Left cardiac atrium (tissue), 4 donors: ENCODE measurements around the gene CABCOCO1. TPM values are rescaled to one million over a fixed set of nuclear protein-coding genes. Genes with fewer than 3 reads are reported as not detected.
A peak's percentile ranks its signal among the peaks of the same experiment; 100 is the strongest.
"Not testable (repeated sequence)": the region's sequence is repeated elsewhere in the genome, so short reads cannot be mapped to it uniquely, and the experiment has no call there.

Source experiments
- ATAC-seq, 2 donors: fragments of 200-7000 bp; cut with Tn5 transposase; one replicate each; pipeline ENCODE4 v1.9.1; 2020; ENCODE audit warnings: mild to moderate bottlenecking in 2 of 2, moderate library complexity in 2 of 2
- DNase-seq: peaks from one replicate; pipeline ENCODE4 v3.0.0-alpha.2; 2020
- intact Hi-C, 2 donors: fragments of 100-400 bp; cut with DNase I; formaldehyde crosslinking; loops; one replicate each; pipeline versions ENCODE4 v1.14.1 to v1.15.1; 2022 to 2023
- total RNA-seq, 2 donors: library from RNA; stranded (reverse); fragmentation: NEBNext Ultra II Directional; extraction: Animal tissue kit (Norgen Biotek cat#: 25700); gene quantifications; one replicate each; pipeline ENCODE4 v1.2.1, GENCODE V29; 2021
- donor health status: DM: no; HTN: yes; CAD: no.
- donor health status: DM: no; HTN: yes; CAD: no; lungs with severe emphysema.
- donor health status: DM: yes; HTN: yes; CAD: no.
- donor health status: Dilated cardiomyopathy.

CABCOCO1 gene
- total RNA-seq, 2 donors from 2014 or later = not detected

DNA sequence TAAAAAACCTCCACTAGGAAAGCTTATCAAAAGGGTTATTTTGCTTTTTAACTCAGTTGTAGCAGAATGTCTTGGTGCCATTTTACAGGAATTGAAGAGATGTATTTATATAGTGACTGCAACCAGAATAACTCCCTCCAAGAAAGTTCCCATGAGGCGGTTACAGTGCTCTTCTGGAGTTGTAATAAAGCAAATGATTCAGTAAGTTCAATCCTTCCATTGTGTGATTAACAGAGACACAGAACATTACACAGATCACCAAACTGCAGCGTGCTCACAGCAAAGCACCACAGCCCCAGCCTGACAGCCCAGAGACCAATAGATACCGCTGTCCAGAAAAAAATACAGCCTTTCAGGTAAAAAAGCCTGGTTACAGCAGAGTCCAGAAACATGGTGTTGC, 21.9 kb upstream of the CABCOCO1 start:
- intact Hi-C loops = no loop called here
- ATAC-seq (no peak), DNase-seq (no peak)

DNA sequence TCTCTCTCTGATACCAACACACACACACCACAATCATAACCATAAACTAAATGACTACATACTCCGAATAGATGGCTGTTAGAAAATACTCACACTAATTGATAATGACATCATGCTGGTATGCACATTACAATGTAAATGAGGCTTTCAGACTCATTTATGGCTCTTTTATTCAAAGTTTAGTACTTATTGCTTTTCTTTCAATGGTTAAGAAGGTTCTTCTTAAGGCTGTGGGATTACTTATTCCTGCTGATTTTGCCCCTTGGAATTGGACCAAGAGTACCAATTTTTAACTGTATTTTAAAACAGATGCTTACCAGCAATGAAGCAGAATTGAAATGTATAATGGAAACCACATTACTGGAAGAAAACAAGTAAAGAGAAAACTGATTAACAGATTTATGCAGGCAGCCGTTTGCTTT, 20.6 kb upstream of the CABCOCO1 start:
- intact Hi-C loops = no loop called here
- ATAC-seq = no peak
- DNase-seq = no peak

DNA sequence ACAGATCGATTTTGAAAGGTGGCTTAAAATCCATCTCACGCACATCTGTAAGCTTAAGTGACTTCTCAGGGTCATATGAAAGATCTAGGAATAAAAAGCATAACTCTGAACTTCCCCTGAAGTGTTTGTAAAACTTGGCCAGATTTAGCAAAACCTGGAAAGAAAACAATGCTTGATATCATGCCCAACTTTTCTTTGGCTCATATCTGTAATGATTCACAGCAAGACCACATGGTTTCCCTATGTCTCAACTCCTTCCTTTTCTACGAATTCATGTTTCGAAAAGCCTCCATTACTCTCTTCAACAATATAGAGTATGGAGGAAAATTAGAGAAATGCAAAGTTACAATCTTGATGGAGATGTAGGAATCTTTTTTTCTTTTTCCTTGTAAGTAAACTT, 20.1 kb upstream of the CABCOCO1 start:
- no peak for DNase-seq
- intact Hi-C loops = no loop called here
- peak; percentile 12 to 89 for ATAC-seq

DNA sequence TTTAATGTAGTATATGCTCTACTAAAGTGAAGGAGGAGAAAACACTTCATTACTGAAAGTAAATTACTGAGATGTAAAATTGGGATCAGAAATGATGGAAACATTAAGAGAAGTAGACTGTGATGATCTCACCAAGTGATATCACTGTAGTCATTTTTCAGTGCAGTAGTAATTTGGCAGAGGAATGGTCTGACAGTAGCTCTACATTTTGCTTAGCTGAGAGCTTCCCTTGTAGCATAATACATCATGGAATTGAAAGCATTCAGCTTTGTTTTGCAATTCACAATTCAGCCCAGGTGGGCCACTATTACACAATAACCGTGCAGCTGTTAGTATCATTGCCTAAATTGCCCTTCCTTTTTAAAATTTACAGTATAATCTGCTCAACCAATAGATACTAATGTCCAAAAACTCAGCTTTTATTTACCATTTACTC, 19.4 kb upstream of the CABCOCO1 start:
- ATAC-seq (peak in 1 of 2 donors; percentile 94), DNase-seq (no peak)
- intact Hi-C loops = no loop called here

DNA sequence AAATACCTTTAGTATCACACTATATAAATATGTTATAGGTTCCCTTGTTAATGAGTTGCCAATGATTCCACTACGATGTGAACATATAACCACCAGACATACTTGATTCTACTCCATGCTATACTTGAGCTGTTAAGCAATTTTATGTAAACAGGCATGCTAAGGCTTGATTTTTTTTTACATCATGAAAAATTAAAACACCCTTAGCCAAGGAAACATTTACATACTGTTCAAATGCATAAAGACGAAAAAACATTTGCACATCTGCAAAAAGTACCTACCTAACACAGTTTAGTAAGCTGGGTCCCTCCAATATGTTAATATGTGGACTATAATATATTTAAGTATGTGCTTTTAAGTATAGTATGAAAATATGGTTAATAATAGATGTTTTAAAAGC, 9.0 kb upstream of the CABCOCO1 start:
- DNase-seq (no peak), ATAC-seq (no peak)
- intact Hi-C loops = no loop called here

DNA sequence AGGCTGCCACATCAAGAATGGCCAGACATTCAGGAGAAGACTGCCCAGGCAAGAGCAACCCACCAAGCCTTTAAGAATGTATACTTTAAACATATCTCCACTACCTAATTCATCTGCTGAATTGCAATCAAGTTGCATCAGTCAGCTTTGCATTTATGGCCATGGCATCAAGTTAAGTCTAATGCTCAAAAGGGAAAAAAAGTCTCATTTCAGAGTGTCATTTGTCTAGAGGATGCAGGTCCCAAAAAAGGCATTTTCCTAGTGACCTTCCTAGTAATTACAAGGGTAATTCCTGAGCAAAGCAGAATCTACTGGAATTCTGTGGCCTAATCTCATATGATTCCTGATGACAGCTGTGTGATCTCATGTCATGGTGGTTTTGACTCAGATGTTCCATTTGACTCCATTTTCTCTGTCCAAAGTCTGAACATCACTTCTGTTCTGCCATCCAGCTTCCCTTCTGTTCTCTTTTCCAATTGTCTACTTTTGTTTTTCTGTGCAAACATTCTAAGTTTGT, 7.3 kb upstream of the CABCOCO1 start:
- intact Hi-C loops = no loop called here
- ATAC-seq (no peak), DNase-seq (no peak)

DNA sequence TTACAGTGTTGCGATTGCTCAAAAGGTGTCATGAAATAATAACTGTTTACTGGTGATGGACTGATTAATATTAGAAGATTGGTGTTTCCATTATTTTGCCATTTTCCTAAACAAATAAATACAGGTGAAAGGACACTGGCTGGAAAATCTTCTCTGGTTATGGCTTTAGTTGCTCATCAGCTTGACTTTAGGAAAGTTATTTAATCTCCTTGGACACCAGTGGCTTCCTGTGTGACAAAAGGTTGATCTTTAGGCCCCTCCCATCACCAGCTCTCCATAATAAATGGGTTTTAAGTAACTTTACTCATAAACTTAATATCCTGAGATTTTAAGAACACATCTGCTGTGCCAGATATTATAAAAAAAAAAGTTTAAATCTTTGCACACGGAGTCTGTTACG, 737 bp downstream of the CABCOCO1 start:
- intact Hi-C loops = no loop called here
- ATAC-seq = no peak

DNA sequence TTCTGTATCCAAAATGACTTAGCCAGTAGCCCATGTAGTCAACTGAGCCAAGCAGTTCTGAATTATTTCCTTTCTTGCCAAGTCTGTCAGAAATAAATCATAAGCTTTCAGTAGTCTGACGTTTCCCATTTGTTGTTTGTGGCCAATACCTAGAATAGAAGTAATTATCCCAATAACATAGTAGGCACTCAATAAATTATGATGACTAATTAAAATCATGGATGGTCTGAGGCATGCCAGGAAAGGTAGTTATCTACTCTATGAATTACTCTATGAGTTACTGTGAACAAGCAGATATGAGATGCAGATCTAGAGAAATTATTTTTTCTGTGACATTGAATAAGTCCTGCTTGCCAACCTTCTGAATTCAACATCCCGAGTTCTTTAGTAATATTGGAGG, 2.3 kb downstream of the CABCOCO1 start:
- DNase-seq (no peak), ATAC-seq (no peak)
- intact Hi-C loops = no loop called here

More for the DNA sequence above, 737 bp downstream of the CABCOCO1 start:
- DNase-seq = no peak

DNA sequence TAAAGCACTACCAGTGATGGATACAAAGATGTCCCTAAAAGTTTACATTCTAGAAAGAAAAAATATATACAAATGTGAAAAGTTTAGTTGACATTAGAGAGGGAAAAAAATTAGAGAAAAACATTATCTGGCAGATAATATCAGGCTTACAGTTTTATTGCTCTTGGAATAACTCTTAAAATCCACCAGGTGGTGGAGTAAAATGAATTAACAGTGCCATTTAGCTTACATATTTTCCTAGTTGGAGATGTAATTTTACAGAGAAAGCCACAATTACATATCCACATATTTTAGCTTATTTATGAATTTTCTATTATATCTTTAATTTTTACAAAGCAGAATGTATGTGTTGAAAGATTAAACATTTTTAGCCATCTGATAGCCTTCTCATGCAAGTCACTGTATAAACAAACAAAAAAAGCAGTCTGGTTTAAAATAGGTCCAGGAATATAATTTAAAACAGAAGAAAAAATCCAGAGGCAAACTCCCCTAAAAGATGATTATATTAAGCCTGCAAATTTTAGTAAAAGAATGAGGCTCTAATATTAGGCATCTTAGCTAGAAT, 6.5 kb downstream of the CABCOCO1 start:
- intact Hi-C loops = no loop called here
- ATAC-seq = no peak
- no peak for DNase-seq

DNA sequence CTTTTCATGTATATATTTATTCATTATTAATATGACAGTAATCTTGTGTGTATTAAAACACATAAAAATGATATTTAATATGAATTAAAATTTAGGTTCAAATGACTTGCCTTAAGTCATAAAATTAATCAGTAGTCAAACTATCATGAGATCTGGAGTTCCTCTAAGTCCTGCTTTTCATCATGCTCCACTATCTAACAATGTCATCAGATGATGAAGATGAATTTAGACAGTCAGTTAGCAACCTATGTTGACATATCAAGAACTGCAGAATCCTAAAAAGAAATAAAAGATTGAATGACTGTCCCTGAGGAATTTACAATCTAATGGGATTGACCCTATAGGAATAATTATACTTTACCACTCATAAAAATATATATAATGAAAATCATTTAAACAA, 7.1 kb downstream of the CABCOCO1 start:
- ATAC-seq (no peak), DNase-seq (no peak)
- intact Hi-C loops = no loop called here

DNA sequence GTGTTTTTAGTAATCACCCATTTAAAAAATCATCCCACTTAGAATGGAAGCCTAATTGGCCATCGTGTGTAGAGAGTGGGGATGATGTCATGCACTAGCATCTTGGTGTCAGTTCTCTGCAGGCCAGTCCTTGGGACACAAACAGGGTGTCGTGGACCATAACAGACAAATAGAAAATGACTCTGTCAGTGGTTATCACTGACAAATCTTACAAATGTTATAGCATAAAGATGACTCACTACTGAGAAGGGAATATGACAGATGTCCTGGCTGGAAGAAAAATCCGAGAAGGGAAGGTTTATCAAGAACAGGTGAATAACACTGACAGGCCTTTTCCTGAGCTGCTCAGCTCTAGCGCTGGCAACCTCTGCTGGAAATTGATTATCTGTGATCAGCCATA, 10.6 kb downstream of the CABCOCO1 start:
- intact Hi-C loops = no loop called here
- ATAC-seq = no peak
- no peak for DNase-seq

DNA sequence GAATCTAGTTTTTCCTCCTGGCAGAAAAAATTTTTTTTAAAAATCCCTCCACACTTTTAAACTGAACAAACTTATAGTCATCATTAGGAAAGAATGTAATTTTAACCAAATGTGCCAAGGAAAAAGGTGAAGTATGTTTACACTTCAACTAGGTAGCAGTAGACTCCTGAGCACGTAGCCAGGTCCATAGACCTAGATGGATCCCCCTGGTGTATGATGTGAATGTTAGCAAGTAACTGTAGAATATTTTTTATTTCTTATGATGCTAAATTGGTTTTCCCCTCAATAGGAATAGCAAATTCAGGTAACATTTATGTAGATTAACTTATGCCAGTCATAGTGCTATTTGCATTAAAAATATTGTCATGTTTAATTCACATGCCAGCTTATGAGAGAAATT, 19.6 kb downstream of the CABCOCO1 start:
- DNase-seq (no peak), ATAC-seq (no peak)
- intact Hi-C loops = no loop called here

DNA sequence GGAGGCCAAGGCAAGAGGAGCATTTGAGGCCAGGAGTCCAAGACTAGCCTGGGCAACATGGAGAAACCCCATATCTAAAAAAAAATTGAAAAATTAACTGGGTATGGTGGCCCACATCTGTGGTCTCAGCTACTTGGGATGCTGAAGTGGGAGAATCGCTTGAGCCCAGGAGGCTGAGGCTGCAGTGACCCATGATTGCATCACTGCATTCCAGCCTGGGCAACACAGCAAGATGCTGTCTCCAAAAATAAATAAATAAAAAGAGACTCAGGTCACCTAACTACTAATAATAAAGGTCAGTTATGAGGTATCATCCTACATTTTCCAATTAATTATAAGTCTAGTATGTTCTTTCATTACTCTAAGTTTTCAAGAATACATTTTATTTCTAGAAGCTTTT, 20.6 kb downstream of the CABCOCO1 start:
- intact Hi-C loops = no loop called here
- no peak for ATAC-seq
- no peak for DNase-seq

DNA sequence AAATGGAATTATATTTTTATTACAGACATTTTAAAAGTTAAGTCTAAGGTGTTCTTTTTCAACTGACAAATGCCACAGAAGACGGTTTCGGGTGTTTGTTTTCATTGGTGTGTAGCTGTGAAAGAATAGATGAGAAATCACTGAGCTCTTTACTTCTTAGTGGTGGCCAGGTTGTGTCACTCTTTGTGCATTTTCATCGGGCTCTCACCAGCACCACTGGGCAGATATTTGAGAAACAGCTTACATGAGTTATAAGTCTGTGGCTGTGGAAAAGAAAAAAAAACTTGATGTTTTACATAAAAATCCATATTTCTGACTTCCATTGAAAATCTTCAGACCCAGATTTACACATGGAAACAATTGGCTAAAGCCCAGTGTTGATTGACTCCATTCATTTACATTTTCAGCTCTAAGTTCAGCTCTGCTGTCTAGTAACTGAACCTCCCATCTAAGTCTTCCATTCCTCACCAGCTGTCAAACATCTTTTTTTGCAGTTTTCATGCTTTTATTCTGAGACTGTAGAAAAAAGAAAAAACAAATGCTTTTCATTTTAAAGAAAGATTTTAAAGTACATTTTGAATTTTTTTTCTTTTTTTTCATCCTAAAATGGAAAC, 22.3 kb downstream of the CABCOCO1 start:
- ATAC-seq = no peak
- intact Hi-C loops = no loop called here
- no peak for DNase-seq

DNA sequence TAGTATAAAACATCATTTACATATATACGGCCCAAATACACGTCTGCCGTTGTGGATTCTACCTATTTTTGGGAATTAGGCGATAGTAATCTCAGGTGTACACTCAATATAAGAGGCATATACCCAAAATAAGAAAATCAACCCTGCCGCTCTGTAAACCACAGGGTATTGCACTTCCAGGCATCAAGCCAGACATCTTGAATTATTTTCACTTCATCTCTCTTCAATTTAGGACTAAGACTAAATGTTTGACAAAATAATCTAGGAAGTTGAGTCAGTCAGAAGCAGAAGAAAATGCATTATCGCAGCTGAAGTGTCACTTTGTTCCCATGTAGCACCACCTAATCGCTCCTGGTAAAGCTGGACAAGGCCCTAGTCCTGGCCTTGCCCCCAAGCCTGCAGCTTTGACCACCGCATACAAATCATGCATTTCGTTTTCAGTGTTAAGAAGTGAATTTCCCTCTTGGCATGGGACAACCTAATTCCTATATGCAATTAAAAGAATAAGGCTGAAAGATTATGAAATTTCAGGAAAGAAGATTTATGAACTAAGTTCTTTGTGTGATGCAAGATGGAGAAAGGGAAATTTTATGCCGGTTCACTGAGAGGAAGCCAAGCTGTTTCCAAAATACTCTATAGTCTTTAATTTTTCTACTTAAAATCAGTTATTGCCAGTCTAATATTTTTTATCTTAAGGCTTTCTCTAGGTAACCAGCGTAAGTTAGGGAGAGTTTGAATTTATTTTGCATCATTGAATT, 26.0 kb downstream of the CABCOCO1 start:
- intact Hi-C loops = no loop called here
- DNase-seq = no peak
- ATAC-seq = no peak

DNA sequence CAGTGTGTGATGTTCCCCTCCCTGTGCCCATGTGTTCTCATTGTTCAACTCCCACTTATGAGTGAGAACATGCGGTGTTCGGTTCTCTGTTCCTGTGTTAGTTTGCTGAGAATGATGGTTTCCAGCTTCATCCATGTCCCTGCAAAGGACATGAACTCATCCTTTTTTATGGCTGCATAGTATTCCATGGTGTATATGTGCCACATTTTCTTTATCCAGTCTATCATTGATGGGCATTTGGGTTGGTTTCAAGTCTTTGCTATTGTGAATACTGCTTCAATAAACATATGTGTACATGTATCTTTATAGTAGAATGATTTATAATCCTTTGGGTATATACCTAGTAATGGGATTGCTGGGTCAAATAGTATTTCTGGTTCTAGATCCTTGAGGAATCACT, 28.9 kb downstream of the CABCOCO1 start:
- intact Hi-C loops, ATAC-seq, DNase-seq: not testable (repeated sequence)

DNA sequence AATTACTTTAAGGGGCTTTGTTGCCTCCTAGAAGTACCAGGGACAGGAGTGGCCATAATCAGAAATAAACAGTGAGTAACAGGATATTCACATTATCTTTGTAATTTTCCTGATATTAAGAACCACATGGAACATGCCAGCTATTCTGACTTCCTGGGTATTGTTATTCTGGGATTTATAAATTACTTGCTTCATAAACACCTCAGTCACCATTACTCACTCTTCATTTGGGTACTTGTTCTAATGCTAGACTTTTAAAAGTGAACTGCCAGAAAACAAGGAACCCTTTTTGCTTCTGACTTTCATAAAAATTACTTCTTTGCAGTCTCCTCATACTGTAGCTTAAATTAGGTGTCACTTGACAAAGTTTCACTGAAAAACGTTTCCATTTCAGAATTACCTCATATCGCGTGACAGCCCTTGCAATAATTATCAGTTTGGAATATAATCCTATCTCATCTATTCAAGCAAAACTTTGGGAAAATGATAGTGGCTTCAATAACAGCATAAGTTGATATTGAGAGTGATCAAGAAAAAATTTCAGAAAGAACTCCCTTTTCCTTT, 29.8 kb downstream of the CABCOCO1 start:
- DNase-seq (no peak), ATAC-seq (no peak)
- intact Hi-C loops = no loop called here

DNA sequence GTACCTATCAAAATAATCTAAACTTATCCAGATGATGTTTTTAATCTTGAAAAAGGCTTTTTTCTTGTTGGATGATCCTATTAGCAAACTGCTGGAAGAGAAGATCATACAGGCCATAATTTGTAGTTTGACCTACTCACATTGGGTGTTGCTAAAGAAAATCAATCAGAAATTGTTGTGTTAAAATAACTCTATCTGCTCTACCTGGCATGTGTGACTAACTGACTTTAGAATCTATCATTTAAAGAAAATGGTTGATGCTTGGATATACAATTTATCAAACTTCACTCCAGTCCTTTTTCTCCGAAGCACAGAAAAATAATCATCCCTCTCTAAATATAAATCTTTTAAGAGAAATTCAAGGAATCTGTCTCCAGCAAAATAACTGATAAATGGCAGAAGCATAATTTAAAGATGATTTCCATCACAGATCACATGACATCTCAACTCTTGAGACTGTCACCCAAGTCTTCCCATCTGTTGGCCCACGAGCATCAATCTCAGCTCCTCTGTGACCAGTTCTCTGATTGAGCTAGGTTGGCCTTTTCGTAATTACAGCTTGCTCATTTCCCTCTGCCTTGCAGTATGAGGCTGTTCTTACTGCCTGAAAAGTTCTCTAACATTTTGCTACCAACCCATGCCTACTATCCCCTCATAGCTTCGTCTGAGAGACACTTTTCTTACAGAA, 36.4 kb downstream of the CABCOCO1 start:
- intact Hi-C loops = no loop called here
- DNase-seq (no peak), ATAC-seq (no peak)

DNA sequence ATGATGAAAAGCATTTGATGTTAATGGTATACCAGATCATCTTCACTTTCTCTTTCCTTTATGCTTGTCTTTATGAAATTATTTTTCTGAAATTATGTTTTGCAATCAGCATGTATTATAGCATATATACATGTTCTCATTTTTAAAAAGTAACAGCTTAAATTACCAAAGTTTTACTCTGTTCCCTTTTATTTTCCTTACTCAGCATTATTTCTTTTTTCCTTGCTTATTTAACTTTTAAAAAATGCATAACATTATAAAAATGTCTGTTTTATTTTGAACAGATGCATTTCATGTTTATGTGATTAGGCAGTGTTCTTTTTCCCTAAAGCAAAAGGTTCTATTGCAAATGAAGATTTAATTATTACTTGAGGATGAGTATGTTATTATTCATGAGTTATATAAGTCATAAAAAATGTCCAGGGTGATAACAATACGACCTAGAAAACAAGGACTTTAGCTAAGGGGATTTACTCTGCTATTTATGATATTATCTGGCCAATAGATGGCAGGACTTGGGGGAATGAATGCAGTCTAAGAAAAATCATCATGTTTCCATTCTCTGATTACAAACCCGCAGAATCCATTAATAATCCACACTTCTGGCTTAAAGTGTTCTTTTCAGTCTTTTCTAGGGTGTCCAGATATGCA, 38.5 kb downstream of the CABCOCO1 start:
- DNase-seq (no peak), ATAC-seq (no peak)
- intact Hi-C loops = no loop called here
